Medulla oblongata (tissue), 1 donor: ENCODE results near the gene RNF14.

ENCODE experiments used
- DNase-seq: peaks from one replicate; pipeline ENCODE4 v3.0.0-alpha.2; 2015; ENCODE audit errors: extremely low spot score

The RNF14 gene

DNA sequence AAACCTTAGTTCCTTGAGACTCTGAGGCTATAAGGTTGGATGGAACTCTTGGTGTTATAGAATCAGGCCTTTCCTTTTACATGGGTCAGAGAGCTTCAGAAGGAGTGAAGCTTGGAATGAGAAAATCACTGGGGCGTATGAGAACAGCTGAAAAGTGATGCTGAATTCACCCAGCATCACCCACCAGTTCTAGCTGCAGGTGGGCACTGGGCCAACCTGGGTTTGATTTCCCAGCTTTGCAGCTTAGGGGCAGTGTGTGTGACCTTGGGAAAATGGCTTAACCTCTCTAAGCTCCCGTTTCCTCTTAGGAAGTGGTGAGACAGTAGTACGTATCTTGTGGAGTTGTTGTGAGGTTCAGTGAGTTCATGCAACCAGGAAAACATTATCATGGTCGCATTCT lies 21.6 kb upstream of the RNF14 start:
- no peak for DNase-seq

GRCh38 chr5:141948812-141949211 lies 20.1 kb upstream of the RNF14 start:
- no peak for DNase-seq

DNA sequence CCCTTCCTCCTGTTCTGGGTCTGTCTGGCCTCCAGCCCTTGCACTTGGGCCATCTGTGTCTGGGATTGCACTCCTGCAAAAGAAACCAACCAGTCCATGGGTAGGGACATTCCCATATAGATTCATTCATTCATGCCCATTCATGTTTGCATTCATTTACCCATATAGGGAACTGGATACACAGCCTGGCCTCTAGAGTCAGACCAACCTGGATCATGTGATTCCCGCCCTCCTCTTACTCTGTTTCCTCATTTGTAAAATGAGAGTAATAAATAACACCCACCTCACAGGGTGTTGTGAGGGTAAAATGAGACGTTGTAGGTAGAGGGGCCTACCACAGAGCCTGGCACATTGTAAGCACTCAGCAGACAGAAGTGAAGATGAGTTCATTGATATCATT lies 19.4 kb upstream of the RNF14 start:
- DNase-seq: no peak

- no peak for DNase-seq
Observed at GRCh38 chr5:141950207-141951005, 18.5 kb upstream of the RNF14 start.

GRCh38 chr5:141951332-141951781 lies 17.5 kb upstream of the RNF14 start:
- no peak for DNase-seq

DNA sequence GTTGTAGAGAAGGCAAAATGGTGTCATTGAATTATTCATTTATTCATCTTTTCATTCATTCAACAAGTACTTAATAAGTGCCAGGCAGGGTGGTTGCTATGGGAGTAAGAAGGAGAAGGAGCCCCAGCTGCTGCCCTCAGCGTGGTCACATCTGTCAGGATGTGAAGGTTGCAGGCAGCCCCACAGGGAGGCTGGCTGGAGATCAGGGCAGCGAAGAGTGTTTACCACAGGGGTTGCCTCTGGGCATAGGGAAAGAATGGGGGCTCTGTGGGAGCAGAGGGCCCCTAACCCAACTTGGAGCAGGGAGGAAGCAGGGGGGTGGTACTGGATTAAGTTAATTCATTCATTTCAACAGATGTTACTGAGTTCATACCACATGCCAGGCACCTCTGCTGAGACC lies 16.9 kb upstream of the RNF14 start:
- DNase-seq: no peak

GRCh38 chr5:141954194-141954593 lies 14.7 kb upstream of the RNF14 start:
- DNase-seq: peak; percentile 64

DNA sequence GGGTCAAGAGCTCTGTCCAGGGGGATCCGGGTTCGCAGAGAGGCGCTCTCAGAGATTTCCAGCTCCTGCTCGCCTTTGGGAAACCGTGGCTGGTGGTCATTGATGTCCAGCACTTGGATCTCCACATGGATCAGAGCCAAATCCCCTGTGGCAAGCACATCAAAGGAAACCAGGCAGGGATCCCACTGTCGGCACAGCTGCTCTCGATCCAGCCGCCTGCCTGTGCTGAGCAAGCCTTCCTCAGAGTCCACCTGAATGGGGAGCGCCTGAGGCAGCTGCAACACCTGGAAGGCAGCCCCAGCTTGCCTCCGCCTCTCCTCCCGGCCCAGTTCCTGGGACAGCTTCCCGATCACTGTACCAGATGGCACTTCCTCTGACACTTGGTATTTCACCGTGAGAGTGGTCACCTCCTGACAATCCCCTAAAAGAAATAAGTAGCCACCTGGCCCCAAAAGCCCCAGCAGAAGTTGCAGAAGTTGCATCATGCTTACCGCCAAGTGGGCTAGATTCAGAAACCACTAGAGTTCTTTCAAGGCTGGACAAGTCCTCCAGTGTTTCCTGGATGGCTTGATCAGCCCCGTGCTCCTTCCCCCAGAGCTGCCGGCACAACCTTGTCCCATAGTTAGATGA lies 11.4 kb upstream of the RNF14 start:
- no peak for DNase-seq

DNA sequence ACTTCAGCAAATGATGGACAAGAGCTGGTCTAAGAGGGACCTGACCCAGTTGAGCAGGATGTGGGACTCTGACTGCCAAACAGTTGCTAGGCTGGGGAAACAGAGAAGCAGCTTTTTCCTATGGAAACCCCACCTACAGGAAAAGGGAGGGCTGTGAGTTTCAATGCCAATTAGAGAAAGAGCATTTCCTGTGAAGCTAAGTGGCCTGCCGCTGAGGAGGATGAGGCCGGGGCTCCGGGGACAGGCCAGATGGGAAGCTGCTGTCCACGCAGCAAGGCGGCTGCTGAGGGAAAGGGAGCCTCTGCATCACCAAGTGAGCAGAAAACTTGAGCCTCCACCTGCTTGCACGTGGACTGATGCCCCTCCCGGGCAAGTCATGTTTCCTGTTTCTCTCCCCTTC lies 10.8 kb upstream of the RNF14 start, which contains the start of gene PCDH12:
PCDH12 (minus strand) TSS at position 90 of the 400 bp plus-strand sequence. CDS start 351 bp downstream, outside the sequence.
- no peak for DNase-seq

- DNase-seq: no peak
Observed at GRCh38 chr5:141958546-141959172, 10.2 kb upstream of the RNF14 start.

GRCh38 chr5:141960018-141960417 lies 8.9 kb upstream of the RNF14 start:
- no peak for DNase-seq

DNA sequence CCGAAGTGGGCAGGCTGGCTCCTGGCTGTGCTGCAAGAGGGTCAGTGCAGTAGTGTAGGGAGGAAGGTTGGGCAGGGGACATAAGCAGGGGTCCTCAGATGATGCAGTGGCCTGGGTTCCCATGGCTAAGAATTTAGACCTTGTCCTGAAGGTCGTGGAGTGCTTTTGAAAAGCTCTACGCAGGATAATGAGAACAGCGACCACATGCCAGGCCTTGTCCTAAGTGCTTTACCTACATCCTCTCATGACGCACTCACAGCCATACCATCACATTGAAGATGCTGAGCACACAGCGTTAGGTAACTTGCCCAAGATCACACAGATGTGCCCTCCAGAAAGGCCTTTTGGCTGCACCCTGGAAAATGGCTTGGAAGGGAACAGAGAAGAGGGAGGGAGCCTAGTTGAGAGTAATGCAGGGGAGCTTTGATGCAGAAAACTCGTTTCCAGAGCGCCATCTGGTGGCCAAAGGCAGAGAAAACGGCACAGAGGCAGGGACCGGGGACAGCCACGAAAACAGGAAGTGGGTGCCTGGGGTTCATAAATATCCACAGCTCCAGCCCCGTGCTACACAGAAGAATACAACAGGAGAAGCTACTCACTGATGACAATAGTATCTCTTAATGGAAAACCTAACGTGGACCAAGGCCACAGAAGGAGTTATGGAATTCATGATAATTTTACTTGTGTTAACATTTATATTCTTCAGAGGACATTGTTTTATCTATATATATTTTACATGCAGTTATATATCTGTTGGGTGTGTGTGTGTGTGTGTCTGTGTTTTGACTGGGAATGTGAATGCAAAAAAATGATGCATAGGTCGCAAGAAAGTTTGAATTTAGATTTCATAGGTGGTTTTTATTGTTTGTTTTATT lies 8.2 kb upstream of the RNF14 start:
- peak; percentile 98 for DNase-seq

GRCh38 chr5:141961466-141961865 lies 7.4 kb upstream of the RNF14 start:
- no peak for DNase-seq

DNA sequence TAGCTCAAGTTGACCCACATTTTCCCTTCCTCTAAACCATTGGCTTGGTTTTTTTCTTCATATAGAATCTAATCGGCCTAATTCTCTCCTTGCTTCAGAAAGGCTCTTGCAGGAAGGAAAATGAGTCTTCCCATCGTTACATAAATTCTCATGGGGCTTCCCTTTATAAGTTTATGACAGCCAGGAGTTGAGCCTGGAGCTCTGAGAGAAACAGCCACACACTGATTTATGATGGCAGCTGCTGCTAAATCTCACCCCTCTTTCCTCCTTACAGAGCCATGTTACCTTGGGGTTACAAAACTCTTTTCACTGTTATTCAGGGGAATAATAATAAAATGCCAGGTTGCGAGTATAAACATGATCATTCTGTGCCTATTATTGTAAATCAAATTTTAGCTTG lies 5.2 kb upstream of the RNF14 start:
- DNase-seq: no peak

- DNase-seq: no peak
Observed at GRCh38 chr5:141965071-141965470, 3.8 kb upstream of the RNF14 start.

DNA sequence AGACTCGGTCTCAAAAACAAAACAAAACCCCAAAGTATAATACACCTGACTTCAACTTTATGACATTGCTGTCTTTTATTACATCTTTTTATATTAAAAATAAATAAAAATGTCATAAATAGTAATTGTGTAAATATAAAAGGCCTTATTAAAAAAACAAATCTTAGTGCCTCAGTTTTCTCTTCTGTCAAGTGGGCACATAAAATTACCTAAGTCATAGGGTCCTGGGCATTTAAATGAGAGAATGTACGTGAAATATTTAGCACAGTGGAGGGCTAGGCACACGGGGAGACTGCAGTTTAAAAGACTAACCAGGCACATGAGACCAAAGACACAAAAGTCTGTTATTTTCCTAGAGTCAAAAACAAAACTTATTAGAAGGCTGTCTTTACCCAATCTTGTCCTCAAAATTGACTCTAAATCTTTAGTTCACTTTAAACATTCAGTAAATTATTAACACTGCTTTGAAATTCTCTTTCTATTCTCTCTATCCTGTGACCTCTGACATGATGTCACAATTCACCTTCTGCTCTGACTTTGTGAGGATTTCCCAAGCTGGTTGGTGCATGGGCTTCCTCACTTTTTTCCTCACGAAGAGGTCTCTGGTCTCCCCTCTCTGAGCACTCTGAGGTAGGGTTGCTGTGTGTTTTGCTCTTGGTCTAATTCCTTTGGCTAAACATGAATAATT lies 2.5 kb upstream of the RNF14 start:
- DNase-seq: no peak

DNA sequence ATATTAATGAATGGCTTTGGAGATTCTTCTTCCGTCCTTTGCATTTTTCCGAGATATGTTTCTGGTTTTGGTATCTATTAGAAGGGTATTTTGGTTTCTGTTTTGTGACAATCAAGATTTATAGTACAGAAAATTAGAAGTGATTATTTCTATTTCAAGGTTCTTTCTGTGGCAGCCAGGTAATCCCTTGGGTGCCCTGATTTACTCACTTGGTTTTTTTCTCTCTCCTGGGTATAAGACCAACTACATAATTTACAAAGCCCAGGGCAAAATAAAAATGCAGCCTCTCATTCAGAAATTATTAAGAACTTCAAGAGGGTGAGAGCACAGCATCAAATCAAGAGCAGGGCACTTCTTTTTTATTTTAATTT lies 2.0 kb upstream of the RNF14 start:
- DNase-seq: no peak

- DNase-seq: no peak
Observed at GRCh38 chr5:141969783-141970771, 1.2 kb downstream of the RNF14 start.

- DNase-seq: no peak
Observed at GRCh38 chr5:141973871-141974595, 5.1 kb downstream of the RNF14 start.
